ENCODE measurements around the gene ASB2. TPM values are rescaled to one million over a fixed set of nuclear protein-coding genes. Genes with fewer than 3 reads are reported as not detected.

The ASB2 gene
- total RNA-seq, 1 experiment from 2014 or later: 0.35 TPM

DNA sequence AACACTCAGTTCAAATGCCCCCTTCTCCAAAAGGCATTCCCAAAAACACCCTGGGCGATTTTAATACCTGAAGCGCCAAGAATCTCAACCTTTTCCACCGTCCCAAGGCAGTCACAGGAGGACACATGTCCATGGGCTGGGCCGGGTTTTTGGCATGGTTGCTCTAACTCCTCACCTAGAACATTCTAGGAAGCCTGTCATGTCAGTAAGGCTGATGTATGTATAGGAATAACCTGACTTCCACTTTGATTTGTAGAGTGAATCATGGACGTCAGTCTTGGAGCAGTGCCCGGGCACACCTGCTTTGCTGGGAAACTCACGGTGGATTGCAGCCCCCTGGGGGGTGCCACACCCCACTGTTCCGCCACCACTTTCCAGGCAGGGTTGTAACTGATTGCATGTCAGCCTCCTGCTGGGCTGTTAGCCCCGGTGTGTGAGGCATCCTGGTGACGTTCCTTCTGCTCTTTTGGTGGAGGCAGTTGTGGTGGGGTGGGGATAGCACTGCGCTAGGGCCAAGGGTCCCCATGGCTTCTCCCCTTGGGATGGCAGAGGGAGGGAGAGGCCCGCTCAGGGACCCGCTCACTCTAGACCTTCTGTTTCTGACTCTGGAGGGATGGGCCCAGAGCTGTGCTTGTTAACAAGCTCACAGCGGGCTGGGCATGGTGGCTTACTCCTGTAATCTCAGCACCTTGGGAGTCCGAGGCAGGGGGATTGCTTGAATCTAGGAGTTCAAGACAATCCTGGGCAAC lies 84.4 kb downstream of the ASB2 start:
- no peak for DNase-seq
- no peaks in the 10 kb centered on the region for H3K27me3 ChIP-seq (ENCODE audit: insufficient read depth, low read length)
- no peak overlapping the region for H3K18ac ChIP-seq (ENCODE audit: insufficient read length, low read depth, low read length)
- no peak overlapping the region for H3K4ac ChIP-seq (ENCODE audit: low read depth, low read length)
- H3K56ac ChIP-seq (ENCODE audit: insufficient read length, low read depth, low read length): no peak overlapping the region
- Mint-ChIP-seq H3K9me3 (no peaks in the 10 kb centered on the region), H3K4me1 (peaks cover 42 to 47% of the 10 kb centered on the region in 2 experiments), H3K27ac (no peak overlapping the region; a peak in 2 of 7 replicates), H3K27me3 (ENCODE audit: low read depth) (peaks cover 6% of the 10 kb centered on the region), H3K36me3 (ENCODE audit: insufficient read depth in 1 of 3, low read depth in 3 of 3) (no peaks in the 10 kb centered on the region), H3K4me3 (no peak overlapping the region)
- no peak overlapping the region for H2AFZ ChIP-seq (ENCODE audit: low read length)
- H2BK5ac ChIP-seq (ENCODE audit: insufficient read length, low read length): no peak overlapping the region
- no peaks in the 10 kb centered on the region for H3K79me2 ChIP-seq (ENCODE audit: insufficient read depth, low read length)
- H3K4me2 ChIP-seq (ENCODE audit: insufficient read depth, insufficient read length, low read length): no peak overlapping the region
- TF ChIP-seq, protein P1, sequence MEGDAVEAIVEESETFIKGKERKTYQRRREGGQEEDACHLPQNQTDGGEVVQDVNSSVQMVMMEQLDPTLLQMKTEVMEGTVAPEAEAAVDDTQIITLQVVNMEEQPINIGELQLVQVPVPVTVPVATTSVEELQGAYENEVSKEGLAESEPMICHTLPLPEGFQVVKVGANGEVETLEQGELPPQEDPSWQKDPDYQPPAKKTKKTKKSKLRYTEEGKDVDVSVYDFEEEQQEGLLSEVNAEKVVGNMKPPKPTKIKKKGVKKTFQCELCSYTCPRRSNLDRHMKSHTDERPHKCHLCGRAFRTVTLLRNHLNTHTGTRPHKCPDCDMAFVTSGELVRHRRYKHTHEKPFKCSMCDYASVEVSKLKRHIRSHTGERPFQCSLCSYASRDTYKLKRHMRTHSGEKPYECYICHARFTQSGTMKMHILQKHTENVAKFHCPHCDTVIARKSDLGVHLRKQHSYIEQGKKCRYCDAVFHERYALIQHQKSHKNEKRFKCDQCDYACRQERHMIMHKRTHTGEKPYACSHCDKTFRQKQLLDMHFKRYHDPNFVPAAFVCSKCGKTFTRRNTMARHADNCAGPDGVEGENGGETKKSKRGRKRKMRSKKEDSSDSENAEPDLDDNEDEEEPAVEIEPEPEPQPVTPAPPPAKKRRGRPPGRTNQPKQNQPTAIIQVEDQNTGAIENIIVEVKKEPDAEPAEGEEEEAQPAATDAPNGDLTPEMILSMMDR (conservative IDR thresholded peaks at IDR 0.05): no peak
- no peak overlapping the region for H2BK12ac ChIP-seq (ENCODE audit: insufficient read length, low read depth, low read length)
- no peaks in the 10 kb centered on the region for H3K9me3 ChIP-seq (ENCODE audit: control insufficient read depth, low read depth, low read length)
- no peak overlapping the region for H4K5ac ChIP-seq (ENCODE audit: insufficient read length, low read depth, low read length)
- H4K91ac ChIP-seq (ENCODE audit: insufficient read length, low read depth, low read length): no peak overlapping the region
- no peak overlapping the region for H2AK5ac ChIP-seq (ENCODE audit: insufficient read length, low read length)
- H3K4me1 ChIP-seq (ENCODE audit: insufficient read depth, low read length): no peaks in the 10 kb centered on the region; the same call in 1 of the 2 replicates
- no peaks in the 10 kb centered on the region for H3K79me1 ChIP-seq (ENCODE audit: insufficient read depth, low read depth, low read length, poor library complexity, severe bottlenecking)
- H3K23me2 ChIP-seq (ENCODE audit: insufficient read length, low read depth, low read length, poor library complexity, severe bottlenecking): no peaks in the 10 kb centered on the region
- H3K9ac ChIP-seq (ENCODE audit: extremely low read depth, insufficient read length, low read length): no peak overlapping the region
- H3K23ac ChIP-seq (ENCODE audit: insufficient read length, low read depth, low read length): no peak overlapping the region
- no peak overlapping the region for H4K8ac ChIP-seq (replicated peaks; ENCODE audit: insufficient read length, low read depth, low read length)
- no peak overlapping the region for H3T11ph ChIP-seq (ENCODE audit: low read length)
- no peak overlapping the region for H3K14ac ChIP-seq (ENCODE audit: insufficient read depth, low read length)
- WGBS (ENCODE audit: extremely low coverage, insufficient read length, low lambda C conversion rate): no CpG with 5 or more reads among the region's 15 CpGs
- H4K20me1 ChIP-seq (ENCODE audit: control insufficient read depth, insufficient read depth, insufficient read length): no peaks in the 10 kb centered on the region
- H2BK15ac ChIP-seq (ENCODE audit: low read depth, low read length): no peak overlapping the region
- H2BK20ac ChIP-seq (ENCODE audit: low read depth, low read length, poor library complexity, severe bottlenecking): no peak overlapping the region
- no peak overlapping the region for H3K27ac ChIP-seq (ENCODE audit: insufficient read length, low read depth, low read length)
- H2BK120ac ChIP-seq (ENCODE audit: low read depth, low read length, poor library complexity, severe bottlenecking): no peak overlapping the region
